Left colon (tissue), 2 donors: ENCODE data around the gene SDK2. TPM values are rescaled to one million over a fixed set of nuclear protein-coding genes. Genes with fewer than 3 reads are reported as not detected.

Source experiments
- ATAC-seq: fragments of 200-7000 bp; cut with Tn5 transposase; one replicate; pipeline ENCODE4 v1.9.1; 2020; ENCODE audit warnings: mild to moderate bottlenecking, moderate library complexity
- DNase-seq, 2 donors: peaks; one replicate each; pipeline ENCODE4 v3.0.0-alpha.2; 2020
- intact Hi-C, 2 donors: fragments of 100-400 bp; cut with DNase I in 1 of 2; cut with micrococcal nuclease in 1 of 2; formaldehyde crosslinking; loops; one replicate each; pipeline versions ENCODE4 v1.11.2 to v1.14.0; 2022; cut with DNase I, micrococcal nuclease
- total RNA-seq, 2 donors: library from RNA; stranded (reverse); fragmentation: NEBNext Ultra II Directional; extraction: Animal tissue kit (Norgen Biotek cat#: 25700); gene quantifications; one replicate each; pipeline ENCODE4 v1.2.1, GENCODE V29; 2021
- donor health status: DM: no; HTN: no; CAD: no.
- donor health status: DM: yes; HTN: yes; CAD: no.

The SDK2 gene
- total RNA-seq, 2 donors from 2014 or later: 0.82 to 1.8 TPM

DNA sequence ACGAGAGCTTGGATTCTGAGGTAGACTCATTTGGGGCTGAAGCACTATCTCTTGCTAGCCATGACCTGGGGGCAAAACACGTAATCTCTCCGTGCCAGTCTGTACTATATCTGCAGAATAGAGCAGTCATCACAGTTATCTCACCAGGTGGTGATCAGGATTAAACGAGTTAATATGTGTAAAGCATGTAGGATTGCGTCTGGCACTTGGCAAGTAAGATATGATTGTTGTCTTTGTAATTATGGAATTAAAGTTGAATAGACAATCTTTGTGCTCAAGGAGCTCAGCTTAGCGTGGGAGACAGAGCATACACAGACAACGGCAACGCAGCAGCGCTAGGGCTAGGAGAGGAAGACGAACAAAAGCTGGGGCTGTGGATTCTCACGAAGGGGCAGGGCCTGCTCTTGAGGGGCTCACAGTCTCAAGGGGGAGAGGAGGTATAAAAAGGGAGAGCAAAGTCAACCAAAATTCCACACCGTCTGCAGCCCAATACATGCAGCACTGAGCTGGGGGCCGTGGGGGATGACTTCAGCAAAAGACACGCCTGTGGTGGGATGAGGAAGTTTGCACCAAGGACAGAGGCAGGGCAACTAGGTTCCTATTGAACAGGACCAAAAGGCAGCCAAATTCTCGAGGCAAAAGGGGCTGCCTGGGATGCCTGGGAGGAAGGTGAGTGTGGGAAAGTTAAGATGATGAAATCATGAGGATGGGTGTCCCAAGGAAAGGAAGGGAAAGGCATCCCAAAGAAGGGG is 68.6 kb downstream of the SDK2 start:
- DNase-seq (no peak), ATAC-seq (no peak)
- intact Hi-C loops: no loop called here

- ATAC-seq: no peak
- DNase-seq: no peak
- intact Hi-C loops: no loop called here
Measured at GRCh38 chr17:73571511-73572130, 72.6 kb downstream of the SDK2 start.

DNA sequence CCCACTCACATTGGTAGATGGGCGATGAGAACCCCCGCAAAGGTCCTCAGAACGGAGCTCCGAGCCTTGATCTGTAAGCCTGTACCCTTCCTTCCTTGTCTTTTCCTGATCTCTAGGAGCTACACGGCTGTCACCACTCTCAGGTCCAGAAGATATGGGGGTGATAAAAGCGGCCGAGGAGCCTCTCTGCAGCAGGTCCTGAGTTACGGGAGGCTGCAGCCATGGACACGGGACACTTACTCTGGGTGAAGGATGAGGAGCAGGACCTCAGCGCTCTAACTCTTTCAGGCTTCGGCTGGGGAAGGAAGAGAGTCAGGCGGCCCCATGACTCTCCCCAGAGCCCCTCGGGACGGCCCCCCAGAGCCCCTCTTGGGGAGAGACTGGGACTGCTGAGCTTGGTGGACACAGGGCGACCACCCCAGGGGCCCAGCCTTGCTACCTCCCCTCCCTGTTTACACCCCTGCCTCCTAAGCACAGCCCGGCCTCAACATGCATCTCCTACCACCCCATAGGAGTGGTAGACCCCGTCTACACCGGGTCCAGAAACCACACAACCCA is 74.4 kb downstream of the SDK2 start:
- no peak for DNase-seq
- intact Hi-C loops: no loop called here
- ATAC-seq: no peak

DNA sequence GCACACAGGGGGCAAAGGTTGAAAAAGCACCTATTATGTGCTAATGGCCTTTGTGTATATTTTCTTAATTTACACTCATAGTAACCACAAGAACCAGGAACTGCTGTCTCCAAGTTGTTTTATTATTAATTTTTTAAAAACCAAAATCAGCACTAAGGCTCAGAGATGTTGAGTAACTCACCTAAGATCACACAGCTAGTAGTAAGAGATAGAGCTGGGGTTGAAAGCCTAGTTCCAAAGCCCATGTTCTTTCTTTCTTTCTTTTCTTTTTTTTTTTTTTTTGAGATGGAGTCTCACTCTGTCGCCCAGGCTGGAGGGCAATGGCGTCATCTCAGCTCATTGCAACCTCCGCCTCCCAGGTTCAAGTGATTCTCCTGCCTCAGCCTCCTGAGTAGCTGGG is 75.3 kb downstream of the SDK2 start:
- DNase-seq (no peak), ATAC-seq (no peak)
- intact Hi-C loops: no loop called here

GRCh38 chr17:73566905-73567782 is 77.1 kb downstream of the SDK2 start:
- intact Hi-C loops: no loop called here
- DNase-seq: no peak
- ATAC-seq: no peak

DNA sequence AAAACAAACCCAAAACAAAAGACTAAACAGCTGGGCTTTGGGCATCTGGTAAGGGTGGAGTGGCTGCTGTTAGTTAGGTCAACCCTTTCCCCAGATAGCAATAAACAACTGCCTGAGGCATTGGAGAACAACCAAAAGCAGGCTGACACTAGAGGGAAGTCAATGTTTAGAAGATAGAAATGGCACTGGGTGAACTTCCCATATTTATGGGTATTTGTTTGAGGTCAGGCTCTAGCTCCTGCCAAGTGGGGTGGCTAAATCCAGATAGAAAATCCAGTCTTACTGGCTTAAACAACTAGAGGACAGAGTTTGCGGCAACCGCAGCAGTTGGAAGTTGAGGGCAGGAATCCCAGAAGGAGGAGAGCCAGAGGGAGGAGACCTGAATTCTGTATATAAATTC is 79.4 kb downstream of the SDK2 start:
- no peak for DNase-seq
- ATAC-seq: peak; percentile 78
- intact Hi-C loops: no loop called here

DNA sequence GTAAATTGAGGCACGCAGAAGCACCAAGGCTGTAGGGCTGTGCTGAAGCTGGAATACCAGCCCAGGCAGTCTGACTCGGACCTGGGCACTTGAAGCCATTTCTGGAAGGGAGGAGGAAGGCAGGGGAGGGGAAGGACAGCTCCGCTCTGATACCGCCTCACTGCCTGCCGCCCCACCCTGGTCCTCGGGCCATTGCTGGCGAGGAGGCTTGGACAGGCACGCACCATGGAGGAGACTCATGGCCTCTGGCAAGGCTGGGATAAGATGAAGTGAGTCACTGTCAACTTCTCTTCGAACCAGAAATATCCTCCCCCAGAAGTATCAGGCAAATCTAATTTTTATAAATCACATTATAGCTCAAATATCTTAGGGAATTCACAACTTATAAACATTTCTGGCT is 81.3 kb downstream of the SDK2 start:
- intact Hi-C loops: no loop called here
- no peak for DNase-seq
- ATAC-seq: no peak

DNA sequence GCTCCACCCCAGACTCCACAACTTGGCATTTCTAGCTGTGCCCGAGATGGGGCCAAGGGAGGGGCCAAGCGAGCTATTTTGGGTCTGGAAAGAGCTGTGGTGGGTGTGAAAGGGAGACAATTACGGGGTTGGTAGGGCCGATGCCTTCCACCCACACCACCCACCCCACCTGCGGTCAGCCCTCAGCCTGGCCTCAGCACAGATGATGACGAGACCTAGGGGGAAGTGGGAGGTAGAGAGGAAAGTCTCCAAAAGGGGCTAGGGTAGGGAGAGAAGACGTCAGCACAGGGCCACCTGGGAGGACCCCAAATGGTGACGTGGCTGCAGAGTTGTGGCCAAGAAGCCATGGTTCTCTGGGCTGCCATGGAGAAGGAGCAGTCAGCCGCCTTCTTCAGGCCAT is 83.1 kb downstream of the SDK2 start:
- DNase-seq (no peak), ATAC-seq (no peak)
- intact Hi-C loops: no loop called here

- ATAC-seq (no peak), DNase-seq (no peak)
- intact Hi-C loops: no loop called here
Measured at GRCh38 chr17:73560661-73561060, 83.6 kb downstream of the SDK2 start.

GRCh38 chr17:73559532-73559931 is 84.7 kb downstream of the SDK2 start:
- intact Hi-C loops: no loop called here
- DNase-seq: no peak
- no peak for ATAC-seq

- intact Hi-C loops: no loop called here
- DNase-seq (no peak), ATAC-seq (no peak)
Measured at GRCh38 chr17:73555199-73555960, 88.9 kb downstream of the SDK2 start.

GRCh38 chr17:73554498-73554897 is 89.7 kb downstream of the SDK2 start:
- ATAC-seq: peak; percentile 40
- DNase-seq: no peak
- intact Hi-C loops: no loop called here

DNA sequence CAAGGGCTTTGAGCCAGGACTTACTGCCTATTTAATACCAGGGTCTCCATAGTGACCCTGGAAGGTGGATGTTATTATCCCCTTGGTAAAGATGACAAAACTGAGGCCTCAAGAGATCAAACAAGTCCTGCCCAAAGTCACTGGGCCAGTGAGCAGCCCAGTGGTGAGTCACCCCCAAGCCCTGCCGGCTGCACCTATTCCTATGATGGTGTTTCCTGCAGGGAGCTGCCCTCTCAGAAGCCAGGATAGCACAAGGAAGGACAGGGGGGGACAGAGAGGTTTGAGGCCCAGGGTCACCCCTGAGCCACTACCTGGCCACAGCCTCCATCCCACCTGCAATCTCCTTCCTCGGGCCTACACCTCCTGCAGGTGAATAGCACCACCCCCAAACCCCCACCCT is 90.9 kb downstream of the SDK2 start:
- intact Hi-C loops: no loop called here
- DNase-seq (no peak), ATAC-seq (no peak)

DNA sequence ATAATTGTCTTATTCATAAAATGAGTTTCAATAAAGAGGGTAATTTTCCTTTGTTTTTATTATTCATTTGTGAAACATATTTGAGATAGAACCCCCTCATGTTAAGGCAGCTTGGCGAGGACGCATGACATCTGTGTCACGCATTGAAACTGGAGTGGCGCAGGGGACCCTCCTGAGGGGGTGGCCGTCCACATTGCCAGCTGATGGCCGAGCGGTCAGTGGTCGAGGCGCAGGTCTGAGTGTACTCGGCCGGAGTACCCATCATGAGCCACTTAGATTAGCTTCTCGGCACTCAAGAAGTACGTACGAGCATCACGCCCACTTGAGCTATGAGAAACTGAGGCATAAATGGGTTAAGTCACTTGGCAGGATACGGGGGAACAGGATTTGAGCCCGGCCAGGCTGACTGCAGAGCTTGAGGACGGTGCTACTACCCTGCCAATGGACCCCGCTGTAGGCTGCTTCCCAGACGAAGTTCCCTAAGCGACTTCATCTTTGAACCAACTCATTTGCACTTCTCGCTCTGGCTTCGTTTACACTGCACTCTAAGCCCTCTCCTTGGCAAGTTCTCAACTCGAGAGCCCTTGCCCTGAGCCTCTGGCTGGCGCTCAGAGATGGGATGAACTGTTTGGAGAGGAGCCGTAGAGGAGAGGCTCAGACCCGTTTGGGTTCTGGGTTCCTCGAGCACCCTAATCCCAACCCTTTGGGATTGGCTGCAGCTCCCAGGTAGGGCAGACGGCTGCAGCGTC is 91.8 kb downstream of the SDK2 start:
- ATAC-seq: no peak
- intact Hi-C loops: no loop called here
- no peak for DNase-seq

DNA sequence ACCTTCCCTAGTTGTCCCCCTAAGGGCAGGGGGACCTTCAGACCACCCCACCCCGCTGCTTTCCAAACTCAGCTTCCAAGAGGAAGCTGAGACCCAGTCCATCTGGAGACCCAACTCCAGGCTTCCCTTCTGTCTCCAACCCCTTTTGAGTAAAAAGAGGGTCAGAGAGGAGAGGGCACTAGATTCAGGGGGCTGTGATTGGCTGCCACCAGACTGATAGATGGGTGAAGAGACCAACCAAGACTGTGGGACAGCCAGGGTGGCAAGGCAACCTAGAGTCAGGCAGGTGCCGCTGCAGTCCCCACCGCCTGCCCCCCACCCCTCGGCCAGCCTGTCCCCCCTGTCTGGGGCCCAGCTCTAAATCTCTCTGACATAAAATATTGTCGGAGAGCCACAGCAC is 92.5 kb downstream of the SDK2 start:
- DNase-seq (no peak), ATAC-seq (no peak)
- intact Hi-C loops: no loop called here

- ATAC-seq: no peak
- no peak for DNase-seq
- intact Hi-C loops: no loop called here
Measured at GRCh38 chr17:73551144-73551543, 93.1 kb downstream of the SDK2 start.

- no peak for ATAC-seq
- intact Hi-C loops: no loop called here
- no peak for DNase-seq
Measured at GRCh38 chr17:73550556-73550955, 93.7 kb downstream of the SDK2 start.

- intact Hi-C loops: no loop called here
- no peak for DNase-seq
- no peak for ATAC-seq
Measured at GRCh38 chr17:73549841-73550430, 94.3 kb downstream of the SDK2 start.
